GM04503 (cell line): ENCODE results near the gene SNRPD3.
"Not testable (repeated sequence)": the region's sequence is repeated elsewhere in the genome, so short reads cannot be mapped to it uniquely, and the experiment has no call there.

Source experiments
- DNase-seq: peaks from one replicate; pipeline ENCODE4 v3.0.0-alpha.2; 2012; ENCODE audit warnings: low read depth

SNRPD3 gene

GRCh38 chr22:24535348-24535747, 20.5 kb upstream of the SNRPD3 start:
- no peak for DNase-seq

GRCh38 chr22:24536089-24536488, 19.7 kb upstream of the SNRPD3 start:
- no peak for DNase-seq

GRCh38 chr22:24540470-24540869, 15.3 kb upstream of the SNRPD3 start:
- no peak for DNase-seq

GRCh38 chr22:24541681-24542515, 13.9 kb upstream of the SNRPD3 start:
- DNase-seq = no peak

GRCh38 chr22:24542641-24543040, 13.2 kb upstream of the SNRPD3 start:
- DNase-seq = no peak

- DNase-seq = no peak
Measured at GRCh38 chr22:24543185-24543601, 12.6 kb upstream of the SNRPD3 start.

GRCh38 chr22:24543679-24544243, 12.0 kb upstream of the SNRPD3 start:
- DNase-seq = no peak

GRCh38 chr22:24548812-24549211, 7.0 kb upstream of the SNRPD3 start:
- DNase-seq = no peak

GRCh38 chr22:24550028-24550901, 5.5 kb upstream of the SNRPD3 start:
- no peak for DNase-seq

GRCh38 chr22:24550902-24551435, 4.8 kb upstream of the SNRPD3 start:
- no peak for DNase-seq

GRCh38 chr22:24552503-24553286, 3.1 kb upstream of the SNRPD3 start:
- not testable (repeated sequence) for DNase-seq

- no peak for DNase-seq
Measured at GRCh38 chr22:24553597-24554312, 2.0 kb upstream of the SNRPD3 start.

- DNase-seq = no peak
Measured at GRCh38 chr22:24554313-24555164, 1.3 kb upstream of the SNRPD3 start, which contains the start of gene GUCD1. Gene GUCD1, minus strand, starts transcription at chr22:24555138. Its CDS starts 147 bp downstream, at chr22:24554991.

GRCh38 chr22:24559471-24559870, 3.7 kb downstream of the SNRPD3 start:
- no peak for DNase-seq

GRCh38 chr22:24563246-24563645, 7.4 kb downstream of the SNRPD3 start:
- no peak for DNase-seq

- peak; percentile 45 for DNase-seq
Measured at GRCh38 chr22:24564376-24565058, 8.7 kb downstream of the SNRPD3 start.

- DNase-seq = no peak
Measured at GRCh38 chr22:24565077-24565476, 9.3 kb downstream of the SNRPD3 start.

GRCh38 chr22:24566899-24567511, 11.2 kb downstream of the SNRPD3 start:
- no peak for DNase-seq

GRCh38 chr22:24567668-24568067, 11.9 kb downstream of the SNRPD3 start:
- no peak for DNase-seq
